Dendritic cell treated with granulocyte-macrophage colony-stimulating factor and Interleukin-4, amounts not matched to agents 40 ng/mL and 50 ng/mL, for 4 days (primary cell): ENCODE results near the gene DOLPP1.

ENCODE experiments used
- H3K27ac Mint-ChIP-seq: one replicate; pipeline ENCODE4 v1.8.0; 2022; ENCODE audit warnings: mild to moderate bottlenecking, mixed read lengths
- H3K27me3 Mint-ChIP-seq: one replicate; pipeline ENCODE4 v1.8.0; 2022; ENCODE audit warnings: mild to moderate bottlenecking, mixed read lengths
- H3K36me3 Mint-ChIP-seq: one replicate; pipeline ENCODE4 v1.8.0; 2022; ENCODE audit warnings: low read depth, mixed read lengths
- H3K4me1 Mint-ChIP-seq: one replicate; pipeline ENCODE4 v1.8.0; 2022; ENCODE audit warnings: low read depth, mixed read lengths
- H3K4me3 Mint-ChIP-seq: one replicate; pipeline ENCODE4 v1.8.0; 2022; ENCODE audit warnings: mild to moderate bottlenecking, moderate library complexity, mixed read lengths
- H3K9me3 Mint-ChIP-seq: one replicate; pipeline ENCODE4 v1.8.0; 2022; ENCODE audit warnings: mixed read lengths
- intact Hi-C: fragments of 100-400 bp; cut with micrococcal nuclease; formaldehyde crosslinking; loops from one replicate; pipeline ENCODE4 v1.15.0; 2022

The DOLPP1 gene

DNA sequence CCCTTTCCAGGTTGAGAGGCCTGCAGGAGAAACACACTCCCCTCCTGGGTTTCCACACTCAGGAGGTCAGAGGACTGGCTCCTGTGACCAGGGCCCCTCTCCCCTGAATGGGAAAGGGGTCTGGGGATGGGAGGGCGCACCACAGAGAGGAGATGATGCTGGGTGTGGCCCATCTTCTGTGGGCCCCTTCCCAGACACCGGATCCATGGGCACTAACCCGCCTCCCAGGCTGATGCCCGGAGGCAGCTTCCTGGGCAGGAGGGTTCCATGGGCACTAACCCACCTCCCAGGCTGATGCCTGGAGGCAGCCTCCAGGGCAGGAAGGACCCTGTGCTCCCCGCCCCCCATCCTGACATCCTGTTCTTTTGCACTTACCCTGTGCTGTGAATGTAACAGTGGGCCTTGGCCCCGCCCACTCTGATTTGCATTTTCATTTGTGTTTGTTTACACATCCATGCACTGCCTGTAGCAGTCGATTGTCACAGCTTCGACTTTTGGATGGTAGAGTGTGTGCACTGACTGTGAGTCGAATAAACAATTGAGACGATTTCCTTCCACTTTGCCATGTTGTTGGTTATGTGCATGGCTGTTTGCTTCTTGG, 9.3 kb upstream of the DOLPP1 start:
- no peaks in the 10 kb centered on the region for H3K9me3 Mint-ChIP-seq
- intact Hi-C loops = no loop called here
- no peak overlapping the region for H3K4me3 Mint-ChIP-seq
- H3K36me3 Mint-ChIP-seq = peaks cover 49% of the 10 kb centered on the region
- peaks cover 22% of the 10 kb centered on the region for H3K4me1 Mint-ChIP-seq
- no peak overlapping the region for H3K27ac Mint-ChIP-seq
- no peaks in the 10 kb centered on the region for H3K27me3 Mint-ChIP-seq

DNA sequence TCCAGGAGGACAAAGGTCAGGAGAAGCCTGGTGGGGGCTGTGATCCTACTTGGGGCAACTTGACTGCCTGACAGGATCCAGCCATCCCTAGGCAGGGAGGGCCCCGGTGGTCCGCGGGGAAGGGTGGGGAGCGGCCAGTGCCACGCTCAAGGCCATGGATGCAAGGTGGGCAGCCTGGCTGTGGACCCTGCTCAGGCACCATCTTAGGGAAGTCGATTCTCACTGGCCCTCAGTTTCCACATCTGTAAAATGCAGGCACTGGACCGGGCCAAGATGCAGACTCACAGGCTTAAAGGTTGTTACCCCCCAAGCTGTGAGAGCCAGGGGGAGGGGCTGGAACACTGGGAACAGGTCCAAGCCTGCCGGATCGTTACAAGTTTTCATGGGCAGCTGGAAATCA, 8.7 kb upstream of the DOLPP1 start:
- Mint-ChIP-seq H3K4me1 (peaks cover 22% of the 10 kb centered on the region), H3K36me3 (peaks cover 44% of the 10 kb centered on the region), H3K4me3 (no peak overlapping the region), H3K27me3 (no peaks in the 10 kb centered on the region), H3K27ac (no peak overlapping the region), H3K9me3 (no peaks in the 10 kb centered on the region)
- intact Hi-C loops = no loop called here

DNA sequence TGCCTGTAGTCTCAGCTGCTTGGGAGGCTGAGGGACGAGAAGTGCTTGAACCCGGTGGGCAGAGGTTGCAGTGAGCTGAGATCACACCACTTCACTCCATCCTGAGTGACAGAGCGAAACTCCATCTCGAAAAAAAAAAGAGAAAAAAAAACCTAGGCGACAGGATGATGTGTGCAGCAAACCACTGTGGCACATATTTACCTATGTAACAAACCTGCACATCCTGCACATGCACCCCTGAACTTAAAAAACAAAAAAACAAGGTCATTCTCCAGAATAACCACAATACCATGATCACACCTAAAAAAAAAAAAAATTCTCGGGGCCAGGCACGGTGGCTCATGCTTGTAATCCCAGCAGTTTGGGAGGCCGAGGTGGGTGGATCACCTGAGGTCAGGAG, 7.5 kb upstream of the DOLPP1 start:
- intact Hi-C loops = no loop called here
- no peak overlapping the region for H3K4me3 Mint-ChIP-seq
- H3K4me1 Mint-ChIP-seq = peaks cover 17% of the 10 kb centered on the region
- H3K9me3 Mint-ChIP-seq = no peaks in the 10 kb centered on the region
- H3K27me3 Mint-ChIP-seq = no peaks in the 10 kb centered on the region
- peaks cover 31% of the 10 kb centered on the region for H3K36me3 Mint-ChIP-seq
- no peak overlapping the region for H3K27ac Mint-ChIP-seq

DNA sequence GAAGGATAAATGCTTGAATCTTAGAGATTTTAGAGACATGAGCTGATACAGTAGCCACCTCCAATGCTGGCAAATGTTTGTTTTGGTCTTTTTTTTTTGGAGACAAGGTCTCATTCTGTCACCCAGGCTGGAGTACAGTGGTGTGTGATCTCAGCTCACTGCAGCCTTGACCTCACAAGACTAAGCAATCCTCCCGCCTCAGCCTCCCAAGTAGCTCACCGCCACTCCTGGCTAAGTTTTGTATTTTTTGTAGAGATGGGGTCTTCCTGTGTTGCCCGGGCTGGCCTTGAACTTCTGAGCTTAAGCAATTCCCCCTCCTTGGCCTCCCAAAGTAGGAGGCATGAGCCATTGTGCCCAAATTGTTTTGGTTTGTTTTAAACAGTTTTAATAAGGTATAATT, 6.8 kb upstream of the DOLPP1 start:
- intact Hi-C loops = no loop called here
- no peaks in the 10 kb centered on the region for H3K27me3 Mint-ChIP-seq
- no peak overlapping the region for H3K4me3 Mint-ChIP-seq
- H3K36me3 Mint-ChIP-seq = peaks cover 26% of the 10 kb centered on the region
- H3K4me1 Mint-ChIP-seq = peaks cover 15% of the 10 kb centered on the region
- H3K9me3 Mint-ChIP-seq = no peaks in the 10 kb centered on the region
- no peak overlapping the region for H3K27ac Mint-ChIP-seq

DNA sequence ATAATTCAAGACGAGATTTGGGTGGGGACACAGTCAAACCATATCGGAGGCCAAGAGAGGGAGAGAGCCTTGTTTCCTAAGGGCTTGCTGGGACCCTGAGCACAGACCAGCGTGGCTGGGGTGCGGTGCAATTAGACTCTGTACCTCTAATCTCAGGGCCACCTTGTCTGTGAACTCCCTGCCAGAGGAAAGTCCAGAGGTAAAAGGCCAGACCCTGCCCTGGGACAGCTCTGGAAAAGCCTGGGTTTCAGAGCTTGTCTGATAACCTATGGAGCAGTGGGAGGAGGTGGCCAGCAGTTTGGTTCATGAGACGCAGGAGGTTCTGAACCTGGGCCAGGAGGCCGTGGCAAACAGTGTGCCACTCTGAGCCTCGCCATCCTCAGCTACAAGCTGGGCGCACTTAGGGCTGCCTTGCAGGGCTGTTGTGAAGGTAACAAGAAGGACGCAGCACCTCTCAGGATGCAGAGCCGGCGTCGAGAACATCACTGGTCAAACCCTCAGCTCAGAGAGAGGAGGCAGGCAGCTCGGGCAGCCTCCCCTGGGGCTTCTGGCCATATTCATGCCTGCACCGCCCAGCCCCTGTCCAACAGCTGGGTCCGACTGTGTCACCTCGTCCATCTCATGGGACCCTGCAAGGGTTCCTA, 4.8 kb upstream of the DOLPP1 start:
- intact Hi-C loops = no loop called here
- Mint-ChIP-seq H3K27ac (no peak overlapping the region), H3K36me3 (peaks cover 10% of the 10 kb centered on the region), H3K4me1 (peaks cover 15% of the 10 kb centered on the region), H3K27me3 (no peaks in the 10 kb centered on the region), H3K9me3 (no peaks in the 10 kb centered on the region), H3K4me3 (no peak overlapping the region)

DNA sequence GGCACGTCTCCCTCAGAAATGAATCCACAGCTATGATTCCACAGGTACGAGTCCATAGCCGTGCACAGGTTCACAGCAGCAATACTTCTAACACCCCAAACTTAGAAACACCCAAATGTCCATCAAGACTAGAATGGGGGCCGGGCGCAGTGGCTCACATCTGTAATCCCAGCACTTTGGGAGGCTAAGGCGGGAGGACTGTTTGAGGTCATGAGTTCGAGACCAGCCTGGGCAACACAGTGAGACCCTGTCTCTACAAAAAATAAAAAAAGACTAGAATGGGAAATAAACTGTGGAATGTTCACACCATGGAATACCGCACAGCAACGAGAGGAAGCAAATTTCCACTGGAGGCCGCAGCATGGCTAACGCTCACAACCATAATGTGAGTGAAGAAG, 4.3 kb upstream of the DOLPP1 start:
- Mint-ChIP-seq H3K27me3 (no peaks in the 10 kb centered on the region), H3K4me1 (peaks cover 16% of the 10 kb centered on the region), H3K9me3 (no peaks in the 10 kb centered on the region)

DNA sequence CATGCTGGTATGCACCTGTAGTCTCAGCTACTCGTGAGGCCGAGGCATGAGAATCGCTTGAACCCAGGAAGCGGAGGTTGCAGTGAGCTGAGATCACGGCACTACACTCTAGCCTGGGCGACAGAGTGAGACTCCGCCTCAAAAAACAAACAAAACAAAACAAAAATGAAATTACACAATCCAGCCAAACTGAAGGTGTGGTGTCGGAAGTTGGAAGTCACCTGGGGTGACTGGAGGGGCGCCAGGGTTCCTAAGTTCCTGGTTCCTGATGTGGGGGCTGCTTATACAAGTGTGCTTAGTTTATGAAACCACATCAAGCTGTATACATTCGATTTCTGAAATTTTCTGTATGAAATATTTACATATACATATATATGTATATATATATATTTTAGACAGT, 3.7 kb upstream of the DOLPP1 start:
- Mint-ChIP-seq H3K4me1 (peaks cover 22% of the 10 kb centered on the region), H3K27ac (no peak overlapping the region), H3K4me3 (no peak overlapping the region), H3K27me3 (no peaks in the 10 kb centered on the region), H3K36me3 (no peaks in the 10 kb centered on the region), H3K9me3 (no peaks in the 10 kb centered on the region)
- intact Hi-C loops = no loop called here

More for the DNA sequence above, 4.3 kb upstream of the DOLPP1 start:
- Mint-ChIP-seq H3K27ac (no peak overlapping the region), H3K36me3 (peaks cover 5% of the 10 kb centered on the region), H3K4me3 (no peak overlapping the region)
- intact Hi-C loops = no loop called here

DNA sequence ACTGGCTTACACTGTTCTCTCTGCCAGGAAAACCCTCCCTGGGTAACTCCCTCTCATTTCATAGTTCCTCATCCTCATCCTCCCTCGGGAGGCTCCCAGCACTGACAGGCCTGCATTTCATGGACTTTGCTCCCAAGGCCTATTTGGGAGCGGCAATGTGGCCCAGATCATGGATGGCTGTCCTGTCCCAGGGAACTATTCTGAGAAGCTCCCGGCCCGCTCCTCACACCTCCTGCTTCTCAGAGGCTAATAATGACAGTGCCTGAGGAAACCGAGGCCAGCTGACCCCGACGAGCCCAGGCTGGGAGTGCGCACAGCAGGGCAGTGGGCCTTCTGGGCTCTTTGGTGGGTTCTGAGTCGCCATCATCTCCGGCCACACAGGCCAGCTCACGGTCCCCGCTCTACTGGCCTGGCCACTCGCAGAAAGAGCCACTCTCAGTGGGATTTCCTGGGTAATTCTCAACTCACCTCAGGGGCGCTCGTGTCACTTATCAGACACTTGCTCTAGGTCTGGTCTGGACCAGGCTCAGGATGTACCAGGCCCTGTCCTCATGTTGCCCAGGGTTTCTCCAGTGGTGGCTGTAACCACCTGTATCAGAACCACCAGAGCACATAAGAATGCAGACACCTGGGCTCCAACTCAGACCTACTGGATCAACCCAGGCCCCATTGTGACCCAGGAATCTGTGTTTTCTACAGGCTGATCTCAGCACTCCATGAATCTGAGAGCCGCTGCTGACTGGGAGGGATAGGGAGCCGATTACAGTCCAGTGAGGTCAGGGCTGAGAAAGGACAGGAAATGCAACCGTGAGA, 2.0 kb upstream of the DOLPP1 start:
- Mint-ChIP-seq H3K36me3 (peaks cover 6% of the 10 kb centered on the region), H3K9me3 (no peaks in the 10 kb centered on the region), H3K27ac (no peak overlapping the region), H3K4me1 (peaks cover 31% of the 10 kb centered on the region), H3K27me3 (no peaks in the 10 kb centered on the region), H3K4me3 (no peak overlapping the region)
- intact Hi-C loops = no loop called here

DNA sequence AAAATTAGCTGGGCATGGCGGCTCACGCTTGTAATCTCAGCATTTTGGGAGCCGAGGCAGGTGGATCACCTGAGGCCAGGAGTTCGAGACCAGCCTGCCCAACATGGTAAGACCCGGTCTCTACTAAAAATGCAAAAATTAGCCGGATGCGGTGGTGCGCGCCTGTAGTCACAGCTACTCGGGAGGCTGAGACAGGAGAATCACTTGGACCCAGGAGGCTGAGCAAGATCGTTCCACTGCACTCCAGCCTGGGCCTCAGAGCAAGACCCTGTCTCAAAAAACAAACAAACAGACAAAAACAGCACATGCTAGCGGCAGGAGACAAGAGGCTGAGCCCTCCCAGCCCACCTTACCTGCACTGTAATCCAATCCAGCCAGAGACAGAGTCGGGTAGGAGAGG, 1.1 kb upstream of the DOLPP1 start:
- peaks cover 31% of the 10 kb centered on the region for H3K4me1 Mint-ChIP-seq
- no peak overlapping the region for H3K27ac Mint-ChIP-seq
- intact Hi-C loops = loop anchor here (1.0 kb wide), 1 partner anchor 11 kb away; no protein-coding TSS in a partner anchor

DNA sequence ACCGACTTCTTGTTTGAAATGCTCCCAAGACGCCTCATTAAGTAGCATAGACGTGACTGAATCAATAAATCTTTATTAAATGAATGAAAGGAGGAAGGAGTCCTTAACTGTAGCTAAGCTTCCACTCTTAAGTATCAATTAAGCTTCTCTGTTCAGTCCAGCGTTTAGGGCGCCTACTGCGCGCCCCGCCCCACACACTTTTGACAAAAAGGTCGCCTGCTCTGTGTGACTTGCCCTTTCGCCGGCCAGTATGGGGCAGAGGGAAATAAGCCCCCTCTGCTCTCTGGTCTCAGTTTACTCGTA, 662 bp upstream of the DOLPP1 start:
- Mint-ChIP-seq H3K9me3 (no peaks in the 10 kb centered on the region), H3K4me3 (peak overlapping the region; percentile 86), H3K27ac (peak overlapping the region; percentile 84), H3K4me1 (peaks cover 31% of the 10 kb centered on the region), H3K27me3 (no peaks in the 10 kb centered on the region), H3K36me3 (peaks cover 19% of the 10 kb centered on the region)
- intact Hi-C loops = loop anchor here (1.0 kb wide), 1 partner anchor 11 kb away; no protein-coding TSS in a partner anchor

More for the DNA sequence above, 1.1 kb upstream of the DOLPP1 start:
- Mint-ChIP-seq H3K27me3 (no peaks in the 10 kb centered on the region), H3K36me3 (peaks cover 15% of the 10 kb centered on the region), H3K4me3 (peak overlapping the region; percentile 27), H3K9me3 (no peaks in the 10 kb centered on the region)

DNA sequence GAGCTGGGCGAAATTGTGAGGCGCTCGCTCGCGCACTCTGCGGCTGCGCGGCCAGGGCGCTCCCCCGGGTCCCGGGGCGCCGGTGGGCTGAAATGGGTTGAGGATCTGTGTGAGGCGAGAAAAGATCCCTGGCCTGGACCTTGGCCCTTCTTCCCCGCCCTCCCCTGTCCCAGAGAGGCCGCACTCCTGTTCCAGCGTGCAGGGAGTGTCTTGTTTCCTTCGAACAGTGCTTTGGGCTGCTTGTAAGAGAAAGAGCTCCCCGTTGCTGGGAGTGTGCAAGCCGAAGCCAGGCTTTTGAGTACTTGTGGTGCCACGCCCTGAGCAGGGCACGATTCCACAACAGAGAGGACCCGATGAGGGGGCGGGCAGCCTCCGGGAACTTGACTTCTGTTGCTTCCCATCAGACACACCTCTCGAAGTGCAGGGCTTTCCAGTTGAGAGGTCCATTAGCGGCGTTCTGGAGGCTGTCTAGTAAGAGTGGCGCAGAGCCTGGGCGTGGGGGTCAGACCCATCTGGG, 535 bp downstream of the DOLPP1 start:
- Mint-ChIP-seq H3K4me3 (peak overlapping the region; percentile 86), H3K9me3 (no peaks in the 10 kb centered on the region), H3K27ac (peak overlapping the region; percentile 84), H3K27me3 (no peaks in the 10 kb centered on the region), H3K4me1 (peaks cover 31% of the 10 kb centered on the region), H3K36me3 (peaks cover 31% of the 10 kb centered on the region)
- intact Hi-C loops = no loop called here

DNA sequence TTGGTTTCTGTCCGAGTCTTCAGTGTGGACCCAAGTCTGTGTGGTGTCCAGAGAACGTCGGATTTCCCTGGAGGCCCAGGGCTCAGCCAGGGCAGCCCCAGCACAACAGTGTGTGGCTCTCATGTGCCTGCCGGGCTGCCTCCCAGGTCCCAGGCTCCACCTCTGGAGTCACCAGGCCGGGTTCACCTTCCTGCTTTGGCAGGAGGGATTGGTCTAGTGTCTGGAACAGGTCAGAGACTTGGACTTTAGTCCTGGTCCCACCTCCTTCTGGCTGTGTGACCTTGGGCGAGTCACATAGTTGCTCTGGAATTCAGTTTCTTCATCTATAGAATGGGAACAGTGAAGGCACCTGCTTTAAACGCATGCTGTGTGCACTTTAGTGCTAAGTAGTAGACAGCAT, 3.2 kb downstream of the DOLPP1 start:
- Mint-ChIP-seq H3K4me3 (no peak overlapping the region), H3K4me1 (peaks cover 26% of the 10 kb centered on the region), H3K9me3 (no peaks in the 10 kb centered on the region), H3K27me3 (no peaks in the 10 kb centered on the region), H3K36me3 (peaks cover 56% of the 10 kb centered on the region), H3K27ac (no peak overlapping the region)
- intact Hi-C loops = no loop called here

DNA sequence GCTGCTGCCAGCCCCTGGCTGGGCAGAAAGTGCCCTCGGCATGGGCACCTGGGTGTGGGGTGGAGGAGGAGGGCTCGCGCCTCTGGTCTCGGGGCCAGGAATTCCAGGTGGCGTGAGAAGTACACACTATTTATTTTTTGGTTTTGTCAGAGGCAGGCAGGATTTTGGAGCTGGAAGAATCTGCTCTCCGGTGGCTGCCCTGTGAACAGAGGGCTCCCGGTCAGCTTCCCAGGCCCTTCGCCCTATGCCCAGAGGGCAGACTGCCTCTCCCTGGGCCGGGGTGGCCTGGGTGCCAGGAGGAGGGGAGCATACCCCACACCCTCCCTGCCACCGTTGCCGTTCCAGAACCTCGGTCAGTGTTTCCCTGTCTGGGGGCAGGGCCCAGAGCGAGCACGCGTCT, 8.3 kb downstream of the DOLPP1 start:
- intact Hi-C loops = no loop called here
- H3K9me3 Mint-ChIP-seq = no peaks in the 10 kb centered on the region
- H3K27me3 Mint-ChIP-seq = no peaks in the 10 kb centered on the region
- H3K27ac Mint-ChIP-seq = no peak overlapping the region
- H3K4me1 Mint-ChIP-seq = no peaks in the 10 kb centered on the region
- H3K4me3 Mint-ChIP-seq = no peak overlapping the region
- H3K36me3 Mint-ChIP-seq = peaks cover 67% of the 10 kb centered on the region

DNA sequence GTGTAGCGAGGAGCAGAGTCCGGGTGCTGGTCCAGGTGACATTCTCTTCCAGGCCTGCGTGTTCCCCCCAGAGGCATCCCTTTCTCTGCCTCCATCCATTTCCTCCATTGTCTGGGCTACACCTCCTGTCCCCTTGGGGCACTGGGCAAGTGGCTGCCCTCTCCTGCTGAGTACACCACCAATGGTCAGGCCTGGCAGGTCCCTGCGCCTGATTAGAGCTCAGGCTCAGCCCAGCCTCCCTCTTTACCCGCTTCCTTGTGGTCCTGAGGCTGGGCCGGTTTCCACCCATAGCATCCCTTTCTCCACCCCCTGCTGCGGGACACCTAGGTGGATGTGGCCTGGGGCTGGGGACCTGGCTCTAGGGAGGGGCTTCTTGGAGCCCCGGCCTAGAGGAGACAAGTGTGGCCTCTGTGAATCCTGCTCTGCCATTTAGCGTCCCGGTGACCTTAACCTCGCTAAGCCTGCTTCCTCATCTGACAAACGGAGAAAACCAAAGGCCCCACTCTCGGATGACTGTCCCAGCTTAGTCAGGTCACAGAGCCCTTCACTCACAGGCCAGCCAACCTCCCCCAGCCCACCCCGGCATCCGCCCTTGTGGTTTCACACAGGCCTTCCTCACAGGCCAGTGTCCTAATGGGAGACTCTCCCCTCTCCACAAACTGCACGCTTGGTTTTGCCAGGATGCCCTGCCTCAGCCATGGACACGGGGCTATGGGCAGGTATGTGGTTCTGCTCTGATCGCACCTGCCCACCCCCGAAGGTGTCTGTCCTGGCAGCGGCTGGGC, 12.9 kb downstream of the DOLPP1 start:
- Mint-ChIP-seq H3K36me3 (peaks cover 66% of the 10 kb centered on the region), H3K27me3 (no peaks in the 10 kb centered on the region), H3K9me3 (no peaks in the 10 kb centered on the region), H3K4me1 (no peaks in the 10 kb centered on the region), H3K27ac (no peak overlapping the region), H3K4me3 (no peak overlapping the region)
- intact Hi-C loops = no loop called here
